ENCODE results near the gene CLSTN2.

CLSTN2 gene

GRCh38 chr3:140004271-140004670, 69.3 kb downstream of the CLSTN2 start:
- TF ChIP-seq CTCF (IDR thresholded peaks at IDR 0.05; ENCODE audit: unreplicated experiment in 3 of 3), result no peak
- Mint-ChIP-seq H3K27me3 (ENCODE audit: low read depth) (peaks cover 12% of the 10 kb centered on the region), H3K4me1 (peaks cover 42% of the 10 kb centered on the region), H3K36me3 (ENCODE audit: low read depth) (no peaks in the 10 kb centered on the region), H3K4me3 (no peak overlapping the region), H3K9me3 (peaks cover 7% of the 10 kb centered on the region), H3K27ac (no peak overlapping the region)

GRCh38 chr3:140006331-140006730, 71.3 kb downstream of the CLSTN2 start:
- peaks cover 12% of the 10 kb centered on the region for H3K27me3 Mint-ChIP-seq (ENCODE audit: low read depth)
- no peaks in the 10 kb centered on the region for H3K36me3 Mint-ChIP-seq (ENCODE audit: low read depth)

GRCh38 chr3:140007081-140007480, 72.1 kb downstream of the CLSTN2 start:
- H3K4me3 Mint-ChIP-seq, result no peak overlapping the region
- H3K36me3 Mint-ChIP-seq (ENCODE audit: low read depth), result no peaks in the 10 kb centered on the region
- peak overlapping the region in 1 of 3 experiments; percentile 74 for H3K27ac Mint-ChIP-seq
- H3K9me3 Mint-ChIP-seq, result peaks cover 7% of the 10 kb centered on the region
- H3K4me1 Mint-ChIP-seq, result peaks cover 42% of the 10 kb centered on the region
- peaks cover 12% of the 10 kb centered on the region for H3K27me3 Mint-ChIP-seq (ENCODE audit: low read depth)
- TF ChIP-seq CTCF (IDR thresholded peaks at IDR 0.05; ENCODE audit: unreplicated experiment in 3 of 3), result no peak

More at GRCh38 chr3:140006331-140006730, 71.3 kb downstream of the CLSTN2 start:
- peak overlapping the region in 1 of 3 experiments; percentile 44 for H3K27ac Mint-ChIP-seq
- peaks cover 7% of the 10 kb centered on the region for H3K9me3 Mint-ChIP-seq
- peak overlapping the region in 1 of 3 experiments; percentile 2 for H3K4me3 Mint-ChIP-seq
- no peak for TF ChIP-seq CTCF (IDR thresholded peaks at IDR 0.05; ENCODE audit: unreplicated experiment in 3 of 3)
- peaks cover 42% of the 10 kb centered on the region for H3K4me1 Mint-ChIP-seq

GRCh38 chr3:140007911-140008869, 73.2 kb downstream of the CLSTN2 start:
- H3K4me3 Mint-ChIP-seq, result no peak overlapping the region
- H3K27ac Mint-ChIP-seq, result peak overlapping the region in 1 of 3 experiments; percentile 74
- H3K27me3 Mint-ChIP-seq (ENCODE audit: low read depth), result peaks cover 12% of the 10 kb centered on the region
- no peak for TF ChIP-seq CTCF (IDR thresholded peaks at IDR 0.05; ENCODE audit: unreplicated experiment in 3 of 3)
- H3K4me1 Mint-ChIP-seq, result peaks cover 42% of the 10 kb centered on the region
- H3K36me3 Mint-ChIP-seq (ENCODE audit: low read depth), result no peaks in the 10 kb centered on the region
- H3K9me3 Mint-ChIP-seq, result no peaks in the 10 kb centered on the region

GRCh38 chr3:140010391-140010790, 75.4 kb downstream of the CLSTN2 start:
- no peak overlapping the region for H3K4me3 Mint-ChIP-seq
- peaks cover 34% of the 10 kb centered on the region for H3K4me1 Mint-ChIP-seq
- no peaks in the 10 kb centered on the region for H3K36me3 Mint-ChIP-seq (ENCODE audit: low read depth)
- no peak for TF ChIP-seq CTCF (IDR thresholded peaks at IDR 0.05; ENCODE audit: unreplicated experiment in 3 of 3)
- H3K27ac Mint-ChIP-seq, result no peak overlapping the region
- no peaks in the 10 kb centered on the region for H3K9me3 Mint-ChIP-seq
- peaks cover 10% of the 10 kb centered on the region for H3K27me3 Mint-ChIP-seq (ENCODE audit: low read depth)
